Vagina (tissue), 2 donors: Measurements from ENCODE around the gene RNF135. TPM values are rescaled to one million over a fixed set of nuclear protein-coding genes. Genes with fewer than 3 reads are reported as not detected.

ENCODE experiments used
- DNase-seq, 2 donors: peaks; one replicate each; pipeline ENCODE4 v3.0.0-alpha.2; 2017; ENCODE audit errors: extremely low spot score in 2 of 2
- H3K27ac ChIP-seq: fragments of 200-600 bp; sonication (generic); one replicate; pipeline ENCODE4 v1.5.1; 2019
- H3K27me3 ChIP-seq: fragments of 200-600 bp; sonication (generic); one replicate; pipeline ENCODE4 v1.5.1; 2019
- H3K36me3 ChIP-seq, 2 donors: fragments of 200-600 bp; sonication (generic); one replicate each; pipeline ENCODE4 v1.5.1; 2017 to 2019
- H3K4me1 ChIP-seq: fragments of 200-600 bp; sonication (generic); one replicate; pipeline ENCODE4 v1.5.1; 2019
- H3K4me3 ChIP-seq, 2 donors: fragments of 200-600 bp; sonication (generic); 1 replicate in 1 of 2; 2 replicates in 1 of 2; pipeline ENCODE4 v1.5.1; 2016 to 2019
- H3K9me3 ChIP-seq: fragments of 200-600 bp; sonication (generic); one replicate; pipeline ENCODE4 v1.5.1; 2019
- CTCF ChIP-seq, 3 experiments: fragments of 450-650 bp in 2 of 3; fragments of 200-600 bp in 1 of 3; sonication (generic) in 1 of 3; IDR thresholded peaks; one replicate each; pipeline ENCODE4 v1.5.1; 2017 to 2019; ENCODE audit warnings: antibody characterized with exemption in 3 of 3, mild to moderate bottlenecking in 2 of 3, moderate library complexity in 2 of 3
- POLR2A ChIP-seq, 2 donors: fragments of 450-650 bp; IDR thresholded peaks; one replicate each; pipeline ENCODE4 v1.6.1; 2017; ENCODE audit warnings: antibody characterized with exemption in 2 of 2, mild to moderate bottlenecking in 2 of 2, moderate library complexity in 2 of 2
- POLR2AphosphoS5 ChIP-seq, 2 donors: sonication (generic); formaldehyde crosslinking; IDR thresholded peaks; one replicate each; pipeline ENCODE4 v1.9.0; 2017; ENCODE audit warnings: antibody characterized with exemption in 2 of 2, mild to moderate bottlenecking in 2 of 2, low read depth in 1 of 2; ENCODE audit not compliant: insufficient read depth in 1 of 2
- intact Hi-C: fragments of 100-400 bp; cut with DNase I; formaldehyde crosslinking; loops from one replicate; pipeline ENCODE4 v1.15.1; 2023
- total RNA-seq: library from RNA; depleted of rRNA; stranded (reverse); fragments of >200 nt; gene quantifications from one replicate; pipeline ENCODE4 v1.2.3, GENCODE V29; 2016

Gene RNF135
- total RNA-seq = 21.1 TPM

- Histone ChIP-seq H3K4me3 (peak within 1 kb of the TSS; percentile 72 to 80), H3K36me3 (no peaks in the 10 kb centered on the region), H3K27ac (peak within 1 kb of the TSS; percentile 97), H3K4me1 (peaks cover 14% of the 10 kb centered on the region), H3K9me3 (no peaks in the 10 kb centered on the region), H3K27me3 (no peaks in the 10 kb centered on the region)
- intact Hi-C loops = loop anchor here (2.0 kb wide), 1 partner anchor 64 kb away; the partner anchor contains the start of gene TEFM
- peak in 1 of 2 donors; percentile 91 for DNase-seq
- TF ChIP-seq POLR2AphosphoS5 (IDR thresholded peaks at IDR 0.05; ENCODE audit: insufficient read depth in 1 of 2, low read depth in 1 of 2) = peak in 1 of 2 donors; percentile 78
- peak in 1 of 2 donors; percentile 42 for TF ChIP-seq POLR2A (IDR thresholded peaks at IDR 0.05)
- peak in 2 of 3 experiments; percentile 29 to 44 for TF ChIP-seq CTCF (IDR thresholded peaks at IDR 0.05)
These were observed at the start of gene RNF135 for GRCh38 chr17:30970831-30971567. Gene RNF135 (plus strand): TSS chr17:30971039. CDS start chr17:30971074, 35 bp downstream.

GRCh38 chr17:30921544-30922196 is 49.2 kb upstream of the RNF135 start, which contains the start of gene ADAP2:
Gene ADAP2 (plus strand): TSS chr17:30921945. CDS start chr17:30922015, 70 bp downstream.
- no peaks in the 10 kb centered on the region for H3K27me3 ChIP-seq
- DNase-seq = no peak
- H3K36me3 ChIP-seq = no peaks in the 10 kb centered on the region
- H3K4me1 ChIP-seq = peaks cover 11% of the 10 kb centered on the region
- H3K9me3 ChIP-seq = no peaks in the 10 kb centered on the region
- TF ChIP-seq POLR2AphosphoS5 (IDR thresholded peaks at IDR 0.05; ENCODE audit: insufficient read depth in 1 of 2, low read depth in 1 of 2) (no peak), POLR2A (IDR thresholded peaks at IDR 0.05) (no peak), CTCF (IDR thresholded peaks at IDR 0.05) (no peak)
- intact Hi-C loops = no loop called here
- peak within 1 kb of the TSS; percentile 41 to 44 for H3K4me3 ChIP-seq
- no peak within 1 kb of the TSS for H3K27ac ChIP-seq

- intact Hi-C loops = no loop called here
- H3K36me3 ChIP-seq = no peaks in the 10 kb centered on the region
- peaks cover 11% of the 10 kb centered on the region for H3K4me1 ChIP-seq
- no peaks in the 10 kb centered on the region for H3K27me3 ChIP-seq
- TF ChIP-seq POLR2AphosphoS5 (IDR thresholded peaks at IDR 0.05; ENCODE audit: insufficient read depth in 1 of 2, low read depth in 1 of 2) = no peak
- no peak for TF ChIP-seq POLR2A (IDR thresholded peaks at IDR 0.05)
- no peak for TF ChIP-seq CTCF (IDR thresholded peaks at IDR 0.05)
- no peak for DNase-seq
- H3K4me3 ChIP-seq = peak overlapping the region; percentile 41 to 44
- H3K9me3 ChIP-seq = no peaks in the 10 kb centered on the region
- H3K27ac ChIP-seq = no peak overlapping the region
These were observed 48.4 kb upstream of the RNF135 start for GRCh38 chr17:30922235-30923030.

GRCh38 chr17:30924341-30924740 is 46.5 kb upstream of the RNF135 start:
- H3K4me3 ChIP-seq = no peak overlapping the region
- no peak overlapping the region for H3K27ac ChIP-seq
- no peak for DNase-seq
- TF ChIP-seq POLR2A (IDR thresholded peaks at IDR 0.05) = no peak
- no peak for TF ChIP-seq CTCF (IDR thresholded peaks at IDR 0.05)
- TF ChIP-seq POLR2AphosphoS5 (IDR thresholded peaks at IDR 0.05; ENCODE audit: insufficient read depth in 1 of 2, low read depth in 1 of 2) = no peak
- no peaks in the 10 kb centered on the region for H3K9me3 ChIP-seq
- peaks cover 11% of the 10 kb centered on the region for H3K4me1 ChIP-seq
- H3K27me3 ChIP-seq = no peaks in the 10 kb centered on the region
- no peaks in the 10 kb centered on the region for H3K36me3 ChIP-seq
- intact Hi-C loops = no loop called here
